ENCODE measurements around the gene FGB.

FGB gene

DNA sequence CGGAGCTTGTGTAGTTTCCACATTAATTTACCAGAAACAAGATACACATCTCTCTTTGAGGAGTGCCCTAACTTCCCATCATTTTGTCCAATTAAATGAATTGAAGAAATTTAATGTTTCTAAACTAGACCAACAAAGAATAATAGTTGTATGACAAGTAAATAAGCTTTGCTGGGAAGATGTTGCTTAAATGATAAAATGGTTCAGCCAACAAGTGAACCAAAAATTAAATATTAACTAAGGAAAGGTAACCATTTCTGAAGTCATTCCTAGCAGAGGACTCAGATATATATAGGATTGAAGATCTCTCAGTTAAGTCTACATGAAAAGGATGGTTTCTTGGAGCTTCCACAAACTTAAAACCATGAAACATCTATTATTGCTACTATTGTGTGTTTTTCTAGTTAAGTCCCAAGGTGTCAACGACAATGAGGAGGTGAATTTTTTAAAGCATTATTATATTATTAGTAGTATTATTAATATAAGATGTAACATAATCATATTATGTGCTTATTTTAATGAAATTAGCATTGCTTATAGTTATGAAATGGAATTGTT is at the start of gene FGB:
Gene FGB (plus strand): TSS at position 315 of the 558 bp plus-strand sequence. CDS start 8 bp downstream, at position 323.
- no peak within 1 kb of the TSS for H3K4me3 ChIP-seq (ENCODE audit: low read length)
- no peaks in the 10 kb centered on the region for H3K4me1 ChIP-seq (ENCODE audit: control insufficient read depth, low read depth, low read length)
- H3K27me3 ChIP-seq (ENCODE audit: control insufficient read depth, insufficient read depth, low read length) = no peaks in the 10 kb centered on the region
- H3K9me3 ChIP-seq (ENCODE audit: control insufficient read depth, low read depth, low read length) = no peaks in the 10 kb centered on the region
- no peak within 1 kb of the TSS for H3K27ac ChIP-seq (ENCODE audit: low read length)
- no peaks in the 10 kb centered on the region for H3K36me3 ChIP-seq (ENCODE audit: control insufficient read depth, low read depth, low read length)
- no peak within 1 kb of the TSS for H3K9ac ChIP-seq (ENCODE audit: low read length)

DNA sequence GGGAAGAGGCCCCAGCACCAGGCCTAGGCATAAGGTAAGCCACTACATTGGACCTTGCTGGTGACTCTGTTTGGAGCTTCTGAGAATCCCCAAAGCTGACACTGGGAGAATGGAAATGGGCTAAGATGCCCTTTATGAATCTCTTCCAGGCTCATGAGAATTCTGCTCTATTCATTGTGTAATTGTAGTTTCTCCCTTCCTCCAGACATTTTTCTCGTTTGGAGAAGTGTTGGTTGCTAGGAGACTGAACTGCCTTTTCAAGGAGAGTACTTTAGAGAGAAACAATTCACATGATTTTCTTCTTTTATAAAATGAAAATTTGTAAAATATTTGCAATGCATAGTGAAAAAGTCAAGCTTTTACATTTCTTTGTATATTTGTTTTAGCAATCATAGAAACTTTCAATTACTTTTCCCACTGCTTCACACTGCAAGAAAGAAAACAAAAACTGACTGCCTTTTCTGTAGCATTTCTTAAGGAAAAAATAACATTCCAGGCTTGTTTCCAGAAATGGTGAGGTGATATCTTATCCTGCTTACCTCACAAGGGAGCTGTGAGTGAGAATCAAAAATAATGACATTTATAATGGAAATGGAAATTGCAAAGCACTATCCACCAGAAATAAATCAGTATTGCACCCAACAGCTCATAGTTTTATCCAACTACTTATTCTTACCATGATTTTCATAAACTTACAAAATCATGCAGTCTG is 46.3 kb upstream of the FGB start:
- no peaks in the 10 kb centered on the region for H3K9me3 ChIP-seq (ENCODE audit: control insufficient read depth, low read depth, low read length)
- H3K27me3 ChIP-seq (ENCODE audit: control insufficient read depth, insufficient read depth, low read length) = no peaks in the 10 kb centered on the region
- H3K4me3 ChIP-seq (ENCODE audit: low read length) = no peak overlapping the region
- no peaks in the 10 kb centered on the region for H3K36me3 ChIP-seq (ENCODE audit: control insufficient read depth, low read depth, low read length)
- no peaks in the 10 kb centered on the region for H3K4me1 ChIP-seq (ENCODE audit: control insufficient read depth, low read depth, low read length)
- H3K9ac ChIP-seq (ENCODE audit: low read length) = no peak overlapping the region
- H3K27ac ChIP-seq (ENCODE audit: low read length) = no peak overlapping the region

DNA sequence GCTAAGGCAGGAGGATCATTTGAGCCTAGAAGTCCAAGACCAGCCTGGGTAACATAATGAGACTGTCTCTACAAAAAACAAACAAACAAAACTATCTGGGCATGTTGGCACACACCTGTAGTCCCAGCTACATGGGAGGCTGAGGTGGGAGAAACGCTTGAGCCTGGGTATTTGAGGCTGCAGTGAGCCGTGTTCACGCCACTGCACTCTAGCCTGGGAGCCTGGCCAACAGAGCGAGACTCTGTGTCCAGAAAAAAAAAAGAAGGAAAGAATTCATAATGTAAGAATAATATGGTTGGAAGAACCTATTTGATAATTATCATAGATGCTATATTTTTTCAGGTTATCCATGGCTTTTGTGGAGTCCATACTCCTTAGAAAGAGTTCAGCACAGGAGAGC is 45.2 kb upstream of the FGB start:
- H3K9me3 ChIP-seq (ENCODE audit: control insufficient read depth, low read depth, low read length) = no peaks in the 10 kb centered on the region
- H3K27me3 ChIP-seq (ENCODE audit: control insufficient read depth, insufficient read depth, low read length) = no peaks in the 10 kb centered on the region
- no peaks in the 10 kb centered on the region for H3K4me1 ChIP-seq (ENCODE audit: control insufficient read depth, low read depth, low read length)
- no peak overlapping the region for H3K27ac ChIP-seq (ENCODE audit: low read length)
- no peaks in the 10 kb centered on the region for H3K36me3 ChIP-seq (ENCODE audit: control insufficient read depth, low read depth, low read length)
- no peak overlapping the region for H3K9ac ChIP-seq (ENCODE audit: low read length)
- H3K4me3 ChIP-seq (ENCODE audit: low read length) = no peak overlapping the region

DNA sequence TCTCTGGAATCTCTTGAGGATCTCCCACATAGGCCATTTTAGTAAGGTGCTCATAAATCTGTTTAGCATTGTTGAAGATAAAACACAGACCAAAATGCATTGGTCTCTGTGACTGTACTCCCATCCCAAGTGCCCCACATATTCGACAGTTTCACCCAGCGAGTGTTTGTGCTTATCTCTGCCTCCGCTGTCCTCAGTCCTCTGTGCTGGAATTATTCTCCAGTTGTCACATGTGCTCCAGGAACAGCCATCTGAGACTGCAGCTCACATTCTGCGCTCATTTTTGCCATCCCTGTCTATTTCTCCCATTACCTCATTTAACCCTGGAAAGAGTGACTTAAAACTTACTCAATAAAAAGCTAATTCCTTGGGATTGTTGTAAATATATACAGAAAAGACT is 43.6 kb upstream of the FGB start:
- no peaks in the 10 kb centered on the region for H3K4me1 ChIP-seq (ENCODE audit: control insufficient read depth, low read depth, low read length)

DNA sequence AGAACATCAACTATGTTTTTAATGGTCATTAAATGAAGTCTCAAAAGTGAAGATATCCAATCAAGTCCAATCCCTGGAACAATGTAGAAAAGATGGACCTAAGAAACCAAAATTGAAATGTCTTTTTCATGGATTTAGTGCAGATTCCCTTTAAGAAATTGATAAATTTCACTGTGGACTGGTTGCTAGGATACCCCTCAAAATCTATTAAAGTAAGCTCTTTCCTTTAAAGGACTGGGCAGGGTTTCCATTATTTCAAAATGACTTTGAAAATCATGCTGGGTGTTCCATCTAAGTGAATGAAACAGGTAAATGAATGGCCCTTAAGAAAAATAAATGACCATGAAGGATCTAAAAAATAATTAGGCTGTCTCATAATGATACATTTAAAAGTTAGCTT is 41.2 kb upstream of the FGB start:
- H3K36me3 ChIP-seq (ENCODE audit: control insufficient read depth, low read depth, low read length) = no peaks in the 10 kb centered on the region
- H3K27me3 ChIP-seq (ENCODE audit: control insufficient read depth, insufficient read depth, low read length) = no peaks in the 10 kb centered on the region
- H3K9me3 ChIP-seq (ENCODE audit: control insufficient read depth, low read depth, low read length) = no peaks in the 10 kb centered on the region
- no peaks in the 10 kb centered on the region for H3K4me1 ChIP-seq (ENCODE audit: control insufficient read depth, low read depth, low read length)
- no peak overlapping the region for H3K27ac ChIP-seq (ENCODE audit: low read length)
- H3K4me3 ChIP-seq (ENCODE audit: low read length) = no peak overlapping the region
- no peak overlapping the region for H3K9ac ChIP-seq (ENCODE audit: low read length)

More for the DNA sequence above, 43.6 kb upstream of the FGB start:
- H3K9me3 ChIP-seq (ENCODE audit: control insufficient read depth, low read depth, low read length) = no peaks in the 10 kb centered on the region
- no peak overlapping the region for H3K27ac ChIP-seq (ENCODE audit: low read length)
- H3K4me3 ChIP-seq (ENCODE audit: low read length) = no peak overlapping the region
- no peaks in the 10 kb centered on the region for H3K27me3 ChIP-seq (ENCODE audit: control insufficient read depth, insufficient read depth, low read length)
- no peaks in the 10 kb centered on the region for H3K36me3 ChIP-seq (ENCODE audit: control insufficient read depth, low read depth, low read length)
- no peak overlapping the region for H3K9ac ChIP-seq (ENCODE audit: low read length)

DNA sequence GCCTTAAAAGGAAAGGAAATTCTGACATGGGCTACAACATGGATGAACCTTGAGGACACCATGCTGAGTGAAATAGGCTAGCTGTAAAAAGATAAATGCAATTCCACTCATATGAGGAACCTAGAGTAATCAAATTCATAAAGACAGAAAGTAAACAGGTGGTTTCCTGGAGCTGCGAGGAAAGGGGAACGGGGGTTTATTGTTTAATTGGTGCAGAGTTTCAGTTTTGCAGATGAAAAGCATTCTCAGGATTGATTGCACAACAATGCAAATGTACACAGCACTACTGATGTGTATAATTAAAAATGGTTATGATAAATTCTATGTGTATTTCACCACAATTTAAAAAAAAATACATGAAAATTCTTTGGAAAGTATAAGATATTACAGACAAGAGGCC is 36.7 kb upstream of the FGB start:
- Histone ChIP-seq H3K27ac (ENCODE audit: low read length) (no peak overlapping the region), H3K36me3 (ENCODE audit: control insufficient read depth, low read depth, low read length) (no peaks in the 10 kb centered on the region), H3K27me3 (ENCODE audit: control insufficient read depth, insufficient read depth, low read length) (no peaks in the 10 kb centered on the region), H3K4me1 (ENCODE audit: control insufficient read depth, low read depth, low read length) (no peaks in the 10 kb centered on the region), H3K9me3 (ENCODE audit: control insufficient read depth, low read depth, low read length) (no peaks in the 10 kb centered on the region), H3K9ac (ENCODE audit: low read length) (no peak overlapping the region), H3K4me3 (ENCODE audit: low read length) (no peak overlapping the region)

DNA sequence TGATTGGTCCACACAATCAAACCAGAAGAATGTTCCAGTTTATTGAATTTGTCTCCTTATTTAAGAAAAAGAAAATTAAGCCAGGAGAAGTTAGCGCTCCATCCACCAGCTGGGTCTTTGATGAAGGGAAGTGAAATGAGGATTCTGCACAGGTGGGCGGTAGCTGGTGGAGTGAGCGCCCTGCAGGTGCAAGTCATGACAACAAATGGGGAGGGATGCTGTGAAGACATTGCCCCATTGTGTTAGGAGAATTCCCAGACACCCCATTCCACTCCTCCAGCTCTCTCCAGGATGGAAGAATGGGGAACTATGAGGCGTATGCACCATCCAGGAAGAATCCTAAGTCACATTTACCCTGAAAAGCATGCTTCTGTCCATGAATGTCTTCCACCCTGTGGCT is 35.5 kb upstream of the FGB start:
- H3K27me3 ChIP-seq (ENCODE audit: control insufficient read depth, insufficient read depth, low read length) = no peaks in the 10 kb centered on the region
- H3K36me3 ChIP-seq (ENCODE audit: control insufficient read depth, low read depth, low read length) = no peaks in the 10 kb centered on the region
- H3K9me3 ChIP-seq (ENCODE audit: control insufficient read depth, low read depth, low read length) = no peaks in the 10 kb centered on the region
- H3K4me1 ChIP-seq (ENCODE audit: control insufficient read depth, low read depth, low read length) = no peaks in the 10 kb centered on the region
- no peak overlapping the region for H3K4me3 ChIP-seq (ENCODE audit: low read length)
- no peak overlapping the region for H3K27ac ChIP-seq (ENCODE audit: low read length)
- no peak overlapping the region for H3K9ac ChIP-seq (ENCODE audit: low read length)

DNA sequence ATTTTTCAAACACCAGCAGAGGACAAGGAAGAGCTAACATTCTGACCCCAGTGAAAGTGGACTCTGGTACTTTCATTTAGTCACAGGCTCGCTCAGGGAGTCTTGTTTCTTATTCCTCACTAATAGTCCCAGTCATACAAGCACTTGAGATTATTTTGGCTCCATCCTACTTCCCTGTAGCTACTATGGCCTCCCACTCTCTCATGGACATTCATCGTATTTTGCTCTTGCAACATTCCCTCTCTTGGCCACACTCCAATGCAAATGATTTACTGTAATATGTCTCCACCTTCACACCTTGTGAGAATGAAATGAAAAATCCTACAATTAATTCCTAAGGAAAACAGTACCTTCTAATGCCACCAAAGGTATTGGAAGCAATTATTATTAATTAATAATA is 33.9 kb upstream of the FGB start:
- H3K9ac ChIP-seq (ENCODE audit: low read length) = no peak overlapping the region
- H3K27me3 ChIP-seq (ENCODE audit: control insufficient read depth, insufficient read depth, low read length) = no peaks in the 10 kb centered on the region
- H3K27ac ChIP-seq (ENCODE audit: low read length) = no peak overlapping the region
- H3K9me3 ChIP-seq (ENCODE audit: control insufficient read depth, low read depth, low read length) = no peaks in the 10 kb centered on the region
- H3K4me1 ChIP-seq (ENCODE audit: control insufficient read depth, low read depth, low read length) = no peaks in the 10 kb centered on the region
- no peak overlapping the region for H3K4me3 ChIP-seq (ENCODE audit: low read length)
- no peaks in the 10 kb centered on the region for H3K36me3 ChIP-seq (ENCODE audit: control insufficient read depth, low read depth, low read length)

DNA sequence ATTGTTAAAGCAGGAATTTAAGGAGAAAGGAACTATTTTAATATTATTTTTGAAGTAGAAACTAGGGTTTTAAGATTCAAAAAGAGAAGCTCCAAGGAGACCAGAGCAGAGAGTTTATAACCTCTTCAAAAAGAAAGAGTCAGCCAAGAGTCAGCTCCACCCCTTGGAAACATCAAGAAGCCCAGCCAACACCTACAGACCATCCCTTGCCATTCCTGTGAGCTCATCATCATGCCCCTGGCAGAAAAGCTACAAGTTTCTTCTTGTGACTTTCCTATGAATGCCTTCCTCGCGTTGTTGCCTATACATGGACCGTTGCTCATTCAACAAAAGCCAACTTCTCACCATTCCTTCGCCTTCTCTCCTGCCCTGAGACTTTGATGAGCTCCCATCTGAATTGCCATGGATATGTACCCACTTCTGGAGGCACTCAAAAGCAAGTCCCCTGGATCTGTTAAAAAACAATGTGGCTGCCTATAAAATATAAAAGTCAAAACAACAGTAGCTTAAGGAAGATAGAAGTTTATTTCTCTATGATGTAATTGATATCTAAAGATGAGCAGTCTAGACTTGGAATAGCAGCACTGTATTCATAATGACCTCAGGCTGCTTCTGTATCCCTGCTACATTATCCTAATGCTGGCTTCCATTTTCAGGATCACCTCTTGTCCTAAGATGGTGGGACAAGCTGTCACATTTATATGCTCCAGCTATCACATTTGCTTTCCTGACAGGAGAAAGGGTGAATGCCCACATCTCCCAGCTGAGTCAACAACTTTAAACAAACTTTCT is 32.9 kb upstream of the FGB start:
- Histone ChIP-seq H3K9ac (ENCODE audit: low read length) (no peak overlapping the region), H3K27ac (ENCODE audit: low read length) (no peak overlapping the region), H3K9me3 (ENCODE audit: control insufficient read depth, low read depth, low read length) (no peaks in the 10 kb centered on the region), H3K36me3 (ENCODE audit: control insufficient read depth, low read depth, low read length) (no peaks in the 10 kb centered on the region), H3K4me3 (ENCODE audit: low read length) (no peak overlapping the region), H3K27me3 (ENCODE audit: control insufficient read depth, insufficient read depth, low read length) (no peaks in the 10 kb centered on the region), H3K4me1 (ENCODE audit: control insufficient read depth, low read depth, low read length) (no peaks in the 10 kb centered on the region)

DNA sequence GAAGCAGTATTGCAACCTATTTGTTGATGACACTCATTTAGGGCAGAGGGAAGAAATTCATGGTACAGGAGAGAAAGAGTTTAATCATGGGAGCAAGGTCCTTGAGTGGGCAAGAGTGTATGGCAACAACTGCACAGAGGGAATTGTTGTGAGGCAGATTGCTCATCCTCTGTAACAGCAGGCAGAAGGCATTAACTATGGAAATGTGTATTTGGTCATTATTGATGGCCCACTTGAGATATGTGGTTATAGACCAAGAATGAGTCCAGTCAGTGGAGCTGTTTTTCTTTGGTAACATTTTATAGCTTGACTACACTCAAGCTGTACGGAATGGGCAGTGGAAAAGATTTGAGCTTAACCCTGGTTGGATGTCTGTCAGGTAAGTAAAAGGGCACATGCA is 28.5 kb upstream of the FGB start:
- Histone ChIP-seq H3K4me3 (ENCODE audit: low read length) (no peak overlapping the region), H3K9ac (ENCODE audit: low read length) (no peak overlapping the region), H3K4me1 (ENCODE audit: control insufficient read depth, low read depth, low read length) (no peaks in the 10 kb centered on the region), H3K36me3 (ENCODE audit: control insufficient read depth, low read depth, low read length) (peaks cover 31% of the 10 kb centered on the region), H3K27ac (ENCODE audit: low read length) (no peak overlapping the region), H3K27me3 (ENCODE audit: control insufficient read depth, insufficient read depth, low read length) (no peaks in the 10 kb centered on the region), H3K9me3 (ENCODE audit: control insufficient read depth, low read depth, low read length) (no peaks in the 10 kb centered on the region)

DNA sequence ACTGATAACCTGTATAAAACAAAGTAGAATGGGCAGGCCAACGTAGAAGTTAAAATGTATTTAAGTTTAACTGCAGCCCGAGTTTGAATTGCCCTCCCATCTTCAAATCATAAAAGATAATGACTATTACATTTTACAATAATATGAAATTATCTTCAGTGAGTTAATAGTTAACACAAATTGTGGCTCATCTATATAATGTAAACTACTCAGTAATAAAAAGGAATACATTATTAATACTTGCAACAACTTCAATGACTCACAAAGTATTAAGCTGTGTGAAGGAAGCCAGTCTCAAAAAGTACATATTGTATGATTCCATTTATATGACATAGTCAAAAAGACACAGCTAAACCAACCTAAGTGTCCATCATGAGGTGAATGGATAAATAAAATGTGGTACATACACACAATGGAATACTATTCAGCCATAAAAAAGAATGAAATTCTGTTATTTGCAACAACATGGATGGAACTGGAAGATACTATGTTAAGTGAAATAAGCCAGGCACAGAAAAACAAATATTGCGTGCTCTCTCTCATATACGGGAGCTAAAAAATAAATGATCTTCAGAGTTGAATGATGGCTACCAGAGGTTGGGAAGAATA is 20.4 kb upstream of the FGB start:
- Histone ChIP-seq H3K36me3 (ENCODE audit: control insufficient read depth, low read depth, low read length) (peaks cover 100% of the 10 kb centered on the region), H3K4me1 (ENCODE audit: control insufficient read depth, low read depth, low read length) (no peaks in the 10 kb centered on the region), H3K27ac (ENCODE audit: low read length) (no peak overlapping the region), H3K27me3 (ENCODE audit: control insufficient read depth, insufficient read depth, low read length) (no peaks in the 10 kb centered on the region), H3K9me3 (ENCODE audit: control insufficient read depth, low read depth, low read length) (no peaks in the 10 kb centered on the region), H3K4me3 (ENCODE audit: low read length) (no peak overlapping the region), H3K9ac (ENCODE audit: low read length) (no peak overlapping the region)
